ENCODE data around the gene IL24. TPM values are rescaled to one million over a fixed set of nuclear protein-coding genes. Genes with fewer than 3 reads are reported as not detected.

The IL24 gene
- total and polyA plus RNA-seq, 10 of the 15 experiments (the other 5 are each of a cell fraction or from before 2014, with no cell fraction given): 0.05 to 19.8 (median 0.35) TPM; not detected in 1

DNA sequence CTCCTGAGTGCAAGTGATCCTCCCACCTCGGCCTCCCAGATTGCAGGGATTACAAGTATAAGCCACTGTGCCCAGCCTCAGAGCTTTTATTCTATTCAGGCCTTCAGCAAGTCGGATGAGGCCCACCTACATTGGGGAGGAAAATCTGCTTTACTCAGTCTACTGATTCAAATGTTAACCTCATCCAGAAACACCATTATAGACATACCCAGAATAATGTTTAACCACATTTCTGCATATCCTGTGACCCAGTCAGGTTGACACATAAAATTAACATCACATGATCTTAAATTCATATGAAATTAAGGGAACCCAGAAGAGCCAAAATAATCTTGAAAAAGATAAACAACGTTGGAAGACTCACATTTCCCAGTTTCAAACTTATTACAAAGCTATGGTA lies 16.9 kb upstream of the IL24 start:
- Histone ChIP-seq H3K4me1 (ENCODE audit: control insufficient read depth, insufficient read depth, low read length) (no peaks in the 10 kb centered on the region), H3K4me3 (no peak overlapping the region), H3K4me2 (ENCODE audit: control insufficient read depth, insufficient read depth) (no peak overlapping the region), H3K27ac (ENCODE audit: control insufficient read depth, insufficient read depth) (no peak overlapping the region), H3K9me3 (replicated peaks; ENCODE audit: control insufficient read depth, insufficient read depth, low read length) (peaks cover 3% of the 10 kb centered on the region; the same call in 2 of the 3 replicates), H3K36me3 (ENCODE audit: control insufficient read depth in 2 of 2, insufficient read depth in 2 of 2, low read length in 1 of 2) (no peaks in the 10 kb centered on the region), H3K79me2 (ENCODE audit: control insufficient read depth, insufficient read depth, low read length) (no peaks in the 10 kb centered on the region), H4K20me1 (ENCODE audit: control insufficient read depth, insufficient read depth) (no peaks in the 10 kb centered on the region), H3K27me3 (replicated peaks in 1 of 2; ENCODE audit: control insufficient read depth in 2 of 2, insufficient read depth in 2 of 2, low read length in 1 of 2) (no peaks in the 10 kb centered on the region), H2AFZ (ENCODE audit: control insufficient read depth, low read depth, low read length) (no peak overlapping the region), H3K9ac (ENCODE audit: control insufficient read depth, insufficient read depth, low read length) (no peak overlapping the region)
- SMC1A ChIA-PET (ENCODE audit: uncharacterized antibody, unreplicated experiment): interaction anchor here (1.1 to 3.7 kb wide), 2 partner anchors 16 to 26 kb away, joined by 3 to 17 read pairs; partner anchors contain the start of gene IL20
- no peak for TF ChIP-seq MTA3 (IDR thresholded peaks at IDR 0.05; ENCODE audit: borderline replicate concordance, low read length)
- no peak for TF ChIP-seq ASH2L (IDR thresholded peaks at IDR 0.05; ENCODE audit: borderline replicate concordance, low read depth)
- TF ChIP-seq YBX1 (IDR thresholded peaks at IDR 0.05): no peak
- in situ Hi-C loops (cut with MboI): no loop called here
- CTCF ChIA-PET: interaction anchor here (1.1 to 1.5 kb wide), 3 partner anchors 10 to 102 kb away, joined by 3 to 5 read pairs (median 4); no protein-coding TSS in a partner anchor
- POLR2A ChIA-PET: interaction anchor here (0.5 to 0.6 kb wide), 2 partner anchors 34 to 433 kb away, joined by 3 to 5 read pairs; no protein-coding TSS in a partner anchor
- FAIRE-seq (no peak), ATAC-seq (no peak), DNase-seq (ENCODE audit: low read depth, low spot score) (no peak)
- WGBS (ENCODE audit: insufficient coverage, insufficient replicate concordance, low lambda C conversion rate, missing lambda C conversion rate): 17% methylated on average over 3 of the region's 3 CpGs
- no TSS peak for BruUV-seq (replicated peaks)
- intact Hi-C loops (cut with micrococcal nuclease; ENCODE audit: unreplicated experiment): no loop called here
- RAD21 ChIA-PET (ENCODE audit: unreplicated experiment): interaction anchor here (1.0 kb wide), 1 partner anchor 12 kb away, joined by 4 read pairs; no protein-coding TSS in a partner anchor

DNA sequence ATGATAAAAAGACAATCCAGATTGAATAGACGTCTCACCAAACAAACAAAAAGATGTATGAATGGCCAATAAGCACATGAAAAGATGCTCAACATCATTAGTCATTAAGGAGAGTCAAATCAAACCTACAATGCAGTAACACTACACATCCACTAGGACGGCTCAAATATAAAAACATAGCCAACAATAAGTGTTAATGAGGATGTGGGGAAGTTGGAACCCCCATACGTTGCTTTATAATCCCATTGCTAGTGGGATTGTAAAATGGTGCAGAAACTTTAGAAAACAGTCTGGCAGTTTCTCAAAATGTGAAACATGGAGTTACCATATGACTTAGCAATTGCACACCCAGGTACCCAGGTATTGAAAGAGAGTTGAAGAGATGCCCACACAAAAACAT lies 14.7 kb upstream of the IL24 start:
- TF ChIP-seq, protein P1, sequence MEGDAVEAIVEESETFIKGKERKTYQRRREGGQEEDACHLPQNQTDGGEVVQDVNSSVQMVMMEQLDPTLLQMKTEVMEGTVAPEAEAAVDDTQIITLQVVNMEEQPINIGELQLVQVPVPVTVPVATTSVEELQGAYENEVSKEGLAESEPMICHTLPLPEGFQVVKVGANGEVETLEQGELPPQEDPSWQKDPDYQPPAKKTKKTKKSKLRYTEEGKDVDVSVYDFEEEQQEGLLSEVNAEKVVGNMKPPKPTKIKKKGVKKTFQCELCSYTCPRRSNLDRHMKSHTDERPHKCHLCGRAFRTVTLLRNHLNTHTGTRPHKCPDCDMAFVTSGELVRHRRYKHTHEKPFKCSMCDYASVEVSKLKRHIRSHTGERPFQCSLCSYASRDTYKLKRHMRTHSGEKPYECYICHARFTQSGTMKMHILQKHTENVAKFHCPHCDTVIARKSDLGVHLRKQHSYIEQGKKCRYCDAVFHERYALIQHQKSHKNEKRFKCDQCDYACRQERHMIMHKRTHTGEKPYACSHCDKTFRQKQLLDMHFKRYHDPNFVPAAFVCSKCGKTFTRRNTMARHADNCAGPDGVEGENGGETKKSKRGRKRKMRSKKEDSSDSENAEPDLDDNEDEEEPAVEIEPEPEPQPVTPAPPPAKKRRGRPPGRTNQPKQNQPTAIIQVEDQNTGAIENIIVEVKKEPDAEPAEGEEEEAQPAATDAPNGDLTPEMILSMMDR (IDR thresholded peaks at IDR 0.05 in 2 of 3, conservative IDR thresholded peaks at IDR 0.05 in 1 of 3; ENCODE audit: control insufficient read depth in 2 of 3, extremely low read depth in 1 of 3, insufficient read depth in 1 of 3, low read depth in 3 of 3, low read length in 3 of 3): peak in 1 of 3 experiments; percentile 16; a peak in 1 of 6 replicates
- no peak for TF ChIP-seq CBX3 (IDR thresholded peaks at IDR 0.05; ENCODE audit: borderline replicate concordance, low read depth)
- TF ChIP-seq NRF1 (conservative IDR thresholded peaks at IDR 0.05; ENCODE audit: low read depth, low read length): no peak
- WGBS (ENCODE audit: insufficient coverage, insufficient replicate concordance, low lambda C conversion rate, missing lambda C conversion rate): 39% methylated on average over 3 of the region's 3 CpGs
- CTCF ChIA-PET: interaction anchor here (1.0 to 3.4 kb wide), 10 partner anchors 8 to 617 kb away, joined by 3 to 22 read pairs (median 5); partner anchors contain the start of gene IL20
- POLR2A ChIA-PET: no interaction called here
- Histone ChIP-seq H3K9ac (ENCODE audit: control insufficient read depth, insufficient read depth, low read length) (no peak overlapping the region), H3K9me3 (replicated peaks; ENCODE audit: control insufficient read depth, insufficient read depth, low read length) (peaks cover 3% of the 10 kb centered on the region; the same call in 2 of the 3 replicates), H3K27me3 (replicated peaks in 1 of 2; ENCODE audit: control insufficient read depth in 2 of 2, insufficient read depth in 2 of 2, low read length in 1 of 2) (no peaks in the 10 kb centered on the region), H2AFZ (ENCODE audit: control insufficient read depth, low read depth, low read length) (no peak overlapping the region), H3K36me3 (ENCODE audit: control insufficient read depth in 2 of 2, insufficient read depth in 2 of 2, low read length in 1 of 2) (no peaks in the 10 kb centered on the region), H3K27ac (ENCODE audit: control insufficient read depth, insufficient read depth) (no peak overlapping the region), H3K4me1 (ENCODE audit: control insufficient read depth, insufficient read depth, low read length) (no peaks in the 10 kb centered on the region), H4K20me1 (ENCODE audit: control insufficient read depth, insufficient read depth) (no peaks in the 10 kb centered on the region), H3K79me2 (ENCODE audit: control insufficient read depth, insufficient read depth, low read length) (no peaks in the 10 kb centered on the region), H3K4me2 (ENCODE audit: control insufficient read depth, insufficient read depth) (no peak overlapping the region), H3K4me3 (no peak overlapping the region)
- intact Hi-C loops (cut with micrococcal nuclease; ENCODE audit: unreplicated experiment) (no loop called here), in situ Hi-C loops (cut with MboI) (no loop called here)
- no peak for FAIRE-seq
- RAD21 ChIA-PET (ENCODE audit: unreplicated experiment): no interaction called here
- SMC1A ChIA-PET (ENCODE audit: uncharacterized antibody, unreplicated experiment): interaction anchor here (1.0 to 2.3 kb wide), 4 partner anchors 11 to 148 kb away, joined by 3 to 9 read pairs (median 4); no protein-coding TSS in a partner anchor
- no TSS peak for BruUV-seq (replicated peaks)
- no peak for ATAC-seq
- DNase-seq (ENCODE audit: low read depth, low spot score): no peak
